ENCODE data around the gene SMPX.

The SMPX gene

DNA sequence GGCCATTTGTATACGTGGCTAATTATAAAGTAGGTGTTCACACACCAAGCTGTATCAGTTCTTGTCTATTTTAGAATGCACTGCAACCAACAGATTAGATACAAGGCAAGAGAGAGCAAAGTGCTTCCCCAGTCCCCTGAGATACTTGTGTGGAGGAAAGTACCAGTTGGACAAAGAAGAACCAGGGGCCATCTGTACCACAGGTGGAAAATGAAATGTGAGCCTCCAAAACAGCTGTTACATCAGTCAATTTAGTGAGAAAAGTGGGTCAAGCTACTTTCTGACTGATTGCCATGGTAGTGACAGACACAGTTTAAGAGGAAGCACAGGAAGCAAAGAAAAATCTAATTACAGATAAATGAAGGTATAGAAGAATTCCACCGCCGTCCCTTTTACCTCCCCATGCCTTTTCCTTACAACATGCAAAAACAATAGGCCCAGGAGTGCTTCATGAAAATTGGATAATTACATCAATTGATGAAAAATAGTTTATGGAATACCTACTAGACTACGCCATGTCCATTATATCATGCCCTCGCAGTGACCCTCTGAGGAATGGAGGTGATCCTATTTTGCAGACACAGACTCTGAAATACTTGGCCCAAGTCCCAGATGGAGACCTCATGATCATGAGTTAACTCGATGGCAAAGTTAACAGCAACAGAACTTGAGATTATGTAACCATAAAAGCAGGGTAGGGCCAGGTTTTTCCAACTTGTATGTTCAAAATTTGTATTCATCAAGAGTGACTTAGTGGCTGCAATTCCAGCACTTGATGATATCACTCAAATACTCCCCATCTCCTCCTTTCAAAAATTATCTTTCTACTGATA, 15.8 kb downstream of the SMPX start:
- peak; percentile 90 for DNase-seq

DNA sequence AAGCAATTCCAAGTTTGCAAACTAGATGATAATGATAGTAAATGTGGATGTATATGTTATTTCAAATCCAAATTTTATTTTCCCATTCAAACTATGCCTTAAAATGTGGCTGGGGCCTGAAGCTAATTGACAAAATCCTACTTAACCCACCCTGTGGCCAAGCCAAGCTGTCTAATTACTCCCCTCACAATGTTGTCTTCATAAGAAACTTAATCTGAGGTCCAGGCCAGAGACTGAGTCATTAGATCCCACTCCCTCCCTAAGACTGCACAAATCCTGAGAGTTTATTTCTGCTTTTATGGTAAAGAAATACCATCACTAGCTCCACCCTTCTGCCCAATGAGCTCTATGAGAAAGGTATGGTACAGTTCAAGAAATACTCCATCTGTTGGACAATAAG, 16.6 kb downstream of the SMPX start:
- peak; percentile 41 for DNase-seq

GRCh38 chrX:21740329-21741274, 17.3 kb downstream of the SMPX start:
- peak; percentile 22 for DNase-seq

- DNase-seq: no peak
Measured at GRCh38 chrX:21738950-21739287, 19.0 kb downstream of the SMPX start.

DNA sequence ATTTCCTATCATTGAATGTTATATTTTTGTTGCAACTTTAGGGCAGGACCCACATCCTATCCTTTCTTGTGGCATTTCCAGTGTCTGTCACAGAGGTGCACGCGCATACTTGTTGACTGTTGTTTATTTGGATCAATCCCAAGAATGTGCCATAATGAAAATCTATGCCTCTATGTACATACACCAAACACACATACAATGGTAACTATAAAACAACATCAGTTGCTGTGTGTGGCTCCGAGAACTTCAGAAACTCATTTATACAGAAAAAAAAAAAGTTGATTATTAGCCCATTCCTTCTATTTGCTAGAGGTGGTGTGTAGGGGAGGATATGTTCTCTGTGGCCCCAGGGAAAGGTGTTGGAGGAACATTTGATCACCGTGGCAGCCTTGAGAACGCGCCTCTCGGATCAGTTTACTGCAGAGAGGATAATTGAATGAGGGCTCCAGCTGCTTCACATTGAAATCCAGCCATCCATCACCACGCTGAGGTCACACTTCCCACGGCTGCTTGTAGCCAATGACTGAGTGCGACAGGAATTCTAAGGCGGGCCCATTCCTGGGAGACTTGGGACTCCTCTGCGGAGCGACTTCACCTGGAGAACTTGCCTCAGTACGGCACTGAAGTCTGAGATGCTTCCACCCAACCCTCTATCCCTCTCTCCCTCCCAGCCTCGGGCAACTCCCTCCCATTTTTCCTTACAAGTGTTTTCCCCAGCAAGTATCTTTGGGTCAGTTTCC, 19.5 kb downstream of the SMPX start:
- peak; percentile 88 for DNase-seq

GRCh38 chrX:21735768-21736127, 22.2 kb downstream of the SMPX start:
- DNase-seq: no peak

DNA sequence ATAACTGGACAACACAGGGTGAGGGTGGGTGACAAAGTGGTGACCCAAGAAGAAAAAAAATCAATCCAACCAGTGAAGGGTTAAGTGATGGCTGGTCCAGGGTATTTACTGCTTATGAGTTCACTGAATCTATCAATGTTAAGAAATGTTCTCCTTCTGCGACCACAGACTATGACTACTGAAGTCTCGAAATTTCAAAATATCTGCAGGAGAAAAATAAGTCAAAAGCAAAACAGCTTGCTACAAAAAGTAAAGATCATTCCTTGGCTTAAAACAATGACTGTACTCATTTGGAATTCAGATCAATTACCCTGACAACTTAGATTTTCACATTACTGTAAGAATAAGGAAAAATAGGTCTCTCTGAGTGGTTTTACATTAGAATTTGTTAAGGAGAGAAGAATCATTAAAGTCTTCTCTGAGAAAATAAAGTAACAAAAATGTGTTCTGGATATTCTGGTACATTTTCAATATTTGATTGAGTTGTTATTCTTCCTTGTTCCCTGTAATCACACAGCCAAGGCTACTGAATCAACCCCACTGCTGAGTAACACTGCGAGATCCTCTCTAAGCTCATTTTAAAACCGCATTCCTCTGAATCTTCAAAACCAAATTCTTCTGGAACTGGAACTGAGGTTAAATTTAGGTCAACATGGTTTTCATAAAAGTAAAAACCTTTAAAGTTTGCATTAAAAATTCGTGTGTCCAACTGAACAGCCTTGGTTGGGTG, 22.7 kb downstream of the SMPX start:
- DNase-seq: no peak

GRCh38 chrX:21734175-21734574, 23.7 kb downstream of the SMPX start:
- no peak for DNase-seq

DNA sequence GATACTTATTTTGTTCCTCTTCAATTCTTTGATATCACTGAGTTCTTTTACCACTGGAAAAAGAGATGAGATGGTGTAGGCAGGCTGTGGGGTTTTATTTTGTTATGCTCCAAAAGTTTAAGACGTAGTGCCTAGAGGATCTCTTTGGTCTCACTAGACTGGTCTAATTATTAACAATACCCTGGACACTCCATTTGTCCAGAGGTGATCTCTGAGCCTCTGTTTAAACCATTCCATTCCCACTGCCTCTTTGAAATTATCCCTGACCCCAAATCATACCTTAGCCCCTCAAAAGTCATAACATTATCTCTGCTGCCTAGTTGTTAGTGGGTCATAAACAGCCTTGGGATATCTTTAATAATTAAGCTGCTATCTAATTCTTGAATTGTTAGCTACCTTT, 24.2 kb downstream of the SMPX start:
- no peak for DNase-seq

DNA sequence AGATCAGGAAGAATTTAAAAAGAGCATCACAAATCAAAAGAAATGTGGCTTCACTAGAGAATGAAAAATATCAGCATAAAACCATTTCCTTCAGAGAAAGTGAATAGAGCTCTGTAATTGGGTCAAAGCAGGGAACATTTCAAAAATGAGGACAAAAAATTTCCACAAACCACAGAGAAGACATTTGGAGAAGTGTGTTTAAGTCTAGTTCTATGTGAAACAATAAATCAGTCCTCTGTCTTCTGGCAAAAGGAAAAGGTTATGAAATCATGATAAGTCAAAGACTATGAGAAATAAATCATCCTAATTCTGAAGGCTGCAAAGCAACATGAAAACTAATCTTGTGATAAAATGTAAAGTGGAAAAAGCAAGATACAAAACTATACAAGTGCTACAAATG, 27.9 kb downstream of the SMPX start:
- DNase-seq: no peak

DNA sequence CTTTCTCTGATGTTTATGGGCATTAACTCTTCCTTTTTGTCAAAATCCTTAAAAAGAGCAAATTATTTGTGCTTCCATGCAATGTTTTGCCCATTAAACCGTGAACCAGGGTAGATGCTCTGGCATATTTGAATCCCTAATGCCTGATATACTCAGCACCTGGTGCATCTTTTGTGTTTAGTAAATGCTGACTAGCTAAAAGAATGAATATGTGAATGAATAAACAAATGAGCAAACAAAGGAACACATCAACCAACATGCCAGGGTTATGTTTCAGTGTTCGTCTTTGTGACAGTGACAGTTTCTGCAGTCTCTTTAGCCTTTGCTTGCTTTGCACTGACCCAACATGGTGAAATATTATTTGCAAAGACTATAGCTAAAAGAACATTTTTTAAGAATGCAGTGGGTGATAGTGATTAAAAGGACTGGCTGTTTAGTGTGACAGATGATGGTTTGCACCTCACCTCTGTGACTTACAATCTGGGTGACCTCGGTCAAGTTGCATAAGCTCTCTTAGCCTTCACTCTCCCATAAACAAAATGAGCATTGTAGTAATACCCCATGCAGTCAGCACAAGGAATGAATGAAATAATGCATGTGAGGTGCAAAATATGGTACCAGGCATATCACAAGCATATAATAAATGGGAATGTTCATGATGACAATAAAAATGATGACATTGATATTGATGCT, 29.5 kb downstream of the SMPX start:
- no peak for DNase-seq

DNA sequence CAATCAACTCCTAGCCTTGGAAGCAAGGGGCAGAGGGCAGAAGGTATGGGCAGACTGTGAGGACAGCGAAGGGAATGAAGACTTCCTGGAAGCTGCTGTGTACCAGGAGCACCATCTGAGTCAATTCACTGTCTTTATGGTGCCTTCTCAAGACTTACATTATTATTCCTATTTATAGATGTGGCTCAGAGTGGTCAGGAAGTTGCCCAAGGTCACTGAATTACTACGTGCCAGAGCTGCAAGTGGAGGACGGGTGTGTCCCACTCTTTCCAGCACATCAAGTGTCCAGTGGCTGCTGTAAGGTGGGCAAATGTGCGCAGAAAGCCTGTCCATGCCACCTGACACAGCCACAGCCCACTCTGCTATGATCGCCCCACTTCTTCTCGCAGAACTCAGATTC, 32.0 kb downstream of the SMPX start:
- DNase-seq: no peak

GRCh38 chrX:21725496-21725895, 32.4 kb downstream of the SMPX start:
- peak; percentile 34 for DNase-seq

- DNase-seq: peak; percentile 47
Measured at GRCh38 chrX:21723814-21724213, 34.1 kb downstream of the SMPX start.

DNA sequence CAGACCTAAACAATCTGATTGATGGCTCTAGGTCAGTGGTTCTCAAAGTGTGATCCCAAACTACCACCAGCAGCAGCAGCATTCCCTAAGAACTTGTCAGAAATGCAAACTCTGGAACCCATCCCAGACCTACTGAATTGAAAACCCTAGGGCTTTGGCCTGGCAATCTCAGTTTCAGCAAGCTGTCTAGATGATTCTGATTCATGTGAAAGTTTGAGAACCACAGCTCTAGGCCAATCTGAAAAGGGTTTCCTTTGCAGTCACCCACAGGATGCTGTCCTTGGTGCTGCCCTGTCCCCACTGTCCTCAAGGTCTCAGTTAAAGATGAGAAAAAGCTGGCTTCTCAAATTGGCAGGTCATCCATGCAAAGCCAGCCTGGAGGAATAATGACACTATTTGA, 34.8 kb downstream of the SMPX start:
- DNase-seq: no peak

DNA sequence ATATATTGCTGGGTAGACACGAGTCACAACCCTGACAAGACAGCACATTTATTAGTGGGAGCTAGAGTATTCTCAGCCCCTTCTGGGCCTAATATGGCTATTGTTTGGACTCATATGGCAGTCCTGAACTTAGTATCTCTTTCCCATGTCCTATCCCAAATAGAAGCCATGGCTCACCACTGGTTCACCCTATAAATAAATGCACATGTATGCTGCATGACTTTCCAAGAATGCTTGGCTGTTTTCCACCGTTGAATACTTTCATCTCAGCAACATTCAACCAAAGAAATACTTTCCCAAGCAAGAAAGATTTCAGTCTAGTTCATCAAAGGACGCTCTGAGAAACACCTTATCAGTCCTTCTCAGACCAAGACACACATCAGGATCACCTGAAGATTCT, 36.7 kb downstream of the SMPX start:
- DNase-seq: no peak

DNA sequence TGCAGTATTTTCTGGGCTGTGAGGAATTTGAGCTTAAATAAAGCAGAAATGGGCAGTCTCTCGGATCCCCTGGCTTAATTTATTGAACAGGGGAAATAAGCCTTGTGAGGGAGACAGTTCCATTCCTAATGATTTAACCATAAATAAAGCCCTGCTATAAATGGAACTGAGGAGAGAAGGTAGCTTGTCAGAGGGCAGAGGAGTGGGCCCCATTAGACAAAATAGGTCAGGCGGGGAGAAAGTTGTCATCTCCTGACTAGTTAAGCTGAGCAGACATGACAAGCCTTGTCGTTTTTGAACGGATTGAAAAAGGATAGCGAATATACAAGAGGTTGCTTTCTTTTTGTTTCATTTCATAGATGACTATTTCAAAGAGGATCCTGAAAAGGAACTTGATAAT, 39.3 kb downstream of the SMPX start:
- no peak for DNase-seq

- DNase-seq: no peak
Measured at GRCh38 chrX:21717802-21718201, 40.1 kb downstream of the SMPX start.

GRCh38 chrX:21715825-21716224, 42.1 kb downstream of the SMPX start:
- no peak for DNase-seq

DNA sequence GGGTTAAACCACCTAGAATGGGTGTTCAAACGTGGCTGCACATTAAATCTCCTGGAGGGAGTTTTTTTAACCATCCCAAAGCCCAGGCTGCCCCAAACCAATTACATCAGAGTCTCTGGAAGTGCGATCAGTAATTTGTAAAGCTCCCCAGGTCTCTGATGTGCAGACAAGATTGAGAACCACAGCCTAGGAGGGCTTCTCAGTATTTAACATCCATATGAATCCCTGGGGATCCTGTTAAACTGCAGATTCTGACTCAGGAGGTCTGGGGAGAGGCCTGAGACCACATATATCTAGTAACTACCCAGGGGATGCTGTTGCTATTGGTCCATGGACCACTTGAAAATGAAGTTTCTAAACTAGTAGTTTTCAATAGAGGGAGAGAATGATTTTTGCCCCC, 42.6 kb downstream of the SMPX start:
- no peak for DNase-seq

DNA sequence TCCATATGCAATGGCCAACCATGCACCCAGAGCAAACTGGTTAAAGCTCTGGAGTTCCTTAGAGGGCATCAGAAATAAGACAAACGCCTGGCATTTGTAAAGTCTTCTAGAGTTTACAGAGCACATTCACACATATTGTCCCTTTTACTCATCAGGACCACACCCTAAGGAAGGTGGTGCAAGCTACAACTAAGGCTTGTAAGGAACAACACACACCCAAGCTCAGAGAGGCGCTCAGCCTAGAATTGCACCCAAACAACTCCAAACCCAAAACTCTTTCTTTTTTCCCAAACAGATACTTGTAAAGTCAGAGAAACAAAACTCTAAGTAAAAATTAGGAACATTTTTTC, 46.1 kb downstream of the SMPX start:
- DNase-seq: no peak

DNA sequence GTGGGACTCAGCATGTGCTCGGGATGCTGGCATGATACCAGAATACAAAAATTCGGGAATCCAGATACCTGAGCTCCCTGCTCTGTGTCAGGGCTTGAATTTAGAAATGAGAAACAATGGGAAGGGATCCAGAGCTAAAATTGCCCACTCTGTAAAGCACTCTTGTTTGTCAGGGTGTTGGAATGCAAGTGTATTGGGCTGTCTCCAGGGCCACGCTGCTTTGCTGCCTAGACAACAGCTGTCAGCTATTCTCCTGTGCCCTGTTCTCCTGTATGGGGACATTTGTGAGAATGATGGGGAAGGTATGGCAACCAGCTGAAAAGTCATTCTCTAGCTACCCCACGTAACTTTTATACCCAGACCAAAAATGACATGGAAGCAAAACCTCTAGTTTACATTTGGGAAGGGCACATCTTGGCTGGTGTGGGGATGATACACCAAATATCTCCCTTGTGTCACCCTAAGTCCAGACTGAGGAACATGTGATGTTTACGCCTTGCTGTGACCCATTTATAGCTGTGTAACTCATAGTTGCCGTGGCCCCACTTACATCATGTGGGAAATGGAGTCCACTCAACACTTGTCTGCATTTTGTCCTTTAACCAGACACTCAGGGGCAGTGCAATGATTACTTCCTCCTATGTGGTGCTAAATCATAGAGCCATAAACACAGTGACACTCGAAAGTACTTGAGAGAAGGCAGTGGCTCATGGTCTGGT, 46.6 kb downstream of the SMPX start:
- DNase-seq: no peak

All from NCI-H524 treated with DMSO at 0.1 percent for 48 hours (cell line).